Caco-2 (cell line): ENCODE results near the gene ZNF497. TPM values are rescaled to one million over a fixed set of nuclear protein-coding genes. Genes with fewer than 3 reads are reported as not detected.
A peak's percentile ranks its signal among the peaks of the same experiment; 100 is the strongest.
"Not testable (repeated sequence)": the region's sequence is repeated elsewhere in the genome, so short reads cannot be mapped to it uniquely, and the experiment has no call there.

Experiments
- BruUV-seq: library from RNA; stranded (reverse); fragments of 400-500 nt; replicated peaks from 2 replicates; lab custom pipeline; 2021; lab: Mats Ljungman, UMichigan
- CTCF ChIA-PET: fragments of 300-600 bp; sonication (Branson Sonifier 250); formaldehyde crosslinking; loops from one replicate; lab custom pipeline; 2022; ENCODE audit warnings: antibody characterized with exemption; lab: Charles Lee
- POLR2A ChIA-PET: fragments of 300-600 bp; sonication (Branson Sonifier 250); formaldehyde crosslinking; loops from one replicate; lab custom pipeline; 2022; ENCODE audit warnings: antibody characterized with exemption; lab: Charles Lee
- DNase-seq, 2 experiments: peaks; one replicate each; pipeline versions ENCODE4 v3.0.0 to v3.0.0-alpha.2; 2020 to 2022
- H3K27me3 ChIP-seq: replicated peaks from 2 replicates; pipeline ENCODE4 v1.6.0; 2011; ENCODE audit warnings: low read length; ENCODE audit not compliant: control insufficient read depth, insufficient read depth
- H3K36me3 ChIP-seq: 2 replicates; pipeline ENCODE4 v1.5.1; 2011; ENCODE audit warnings: low read length; ENCODE audit not compliant: control insufficient read depth, insufficient read depth
- H3K4me1 ChIP-seq: fragments of 250-450 bp; sonication (Bioruptor Pico); 2 replicates; pipeline ENCODE4 v1.5.1; 2020; ENCODE audit warnings: mild to moderate bottlenecking
- H3K4me3 ChIP-seq: 2 replicates; pipeline ENCODE4 v1.5.1; 2011; ENCODE audit warnings: low read depth, mild to moderate bottlenecking, control low read depth, low read length
- H3K9me3 ChIP-seq: fragments of 250-450 bp; sonication (Bioruptor Pico); 2 replicates; pipeline ENCODE4 v1.5.1; 2020; ENCODE audit warnings: mild to moderate bottlenecking, moderate library complexity
- H3K27ac Mint-ChIP-seq: one replicate; pipeline ENCODE4 v1.8.0; 2022; ENCODE audit warnings: mixed read lengths; ENCODE audit not compliant: unreplicated experiment
- H3K27me3 Mint-ChIP-seq: one replicate; pipeline ENCODE4 v1.8.0; 2022; ENCODE audit warnings: mixed read lengths; ENCODE audit not compliant: insufficient read depth, unreplicated experiment
- H3K36me3 Mint-ChIP-seq: one replicate; pipeline ENCODE4 v1.8.0; 2022; ENCODE audit warnings: mild to moderate bottlenecking, mixed read lengths; ENCODE audit not compliant: insufficient read depth, unreplicated experiment
- H3K4me1 Mint-ChIP-seq: one replicate; pipeline ENCODE4 v1.8.0; 2022; ENCODE audit warnings: low read depth, mixed read lengths; ENCODE audit not compliant: unreplicated experiment
- H3K4me3 Mint-ChIP-seq: one replicate; pipeline ENCODE4 v1.8.0; 2022; ENCODE audit warnings: mild to moderate bottlenecking, moderate library complexity, mixed read lengths; ENCODE audit not compliant: unreplicated experiment
- H3K9me3 Mint-ChIP-seq: one replicate; pipeline ENCODE4 v1.8.0; 2022; ENCODE audit warnings: mixed read lengths; ENCODE audit not compliant: unreplicated experiment
- CTCF ChIP-seq, 2 experiments: fragments of 200-600 bp in 1 of 2; IDR thresholded peaks; 1 replicate in 1 of 2; 2 replicates in 1 of 2; pipeline versions ENCODE4 v1.5.1 to v1.8.0; 2011 to 2022; ENCODE audit warnings: antibody characterized with exemption in 1 of 2, control low read depth in 1 of 2, inconsistent platforms in 1 of 2, low read depth in 1 of 2, low read length in 1 of 2, mild to moderate bottlenecking in 1 of 2, moderate library complexity in 1 of 2; ENCODE audit not compliant: insufficient read depth in 1 of 2, severe bottlenecking in 1 of 2, unreplicated experiment in 1 of 2
- intact Hi-C: fragments of 100-400 bp; cut with micrococcal nuclease; formaldehyde crosslinking; loops from one replicate; pipeline ENCODE4 v1.10.0; 2022; ENCODE audit not compliant: unreplicated experiment
- total RNA-seq: library from RNA; stranded (reverse); gene quantifications from 2 replicates; pipeline ENCODE4 v1.2.3, GENCODE V29; 2022

Gene ZNF497
- total RNA-seq, 1 experiment from 2014 or later: 1.7 TPM

GRCh38 chr19:58350001-58350861 lies 12.3 kb downstream of the ZNF497 start:
- Histone ChIP-seq H3K9me3 (no peaks in the 10 kb centered on the region), H3K36me3 (no peaks in the 10 kb centered on the region), H3K27me3 (no peaks in the 10 kb centered on the region), H3K4me1 (no peaks in the 10 kb centered on the region), H3K4me3 (no peak overlapping the region)
- intact Hi-C loops: no loop called here
- Mint-ChIP-seq H3K4me3 (no peak overlapping the region), H3K36me3 (no peaks in the 10 kb centered on the region), H3K9me3 (no peaks in the 10 kb centered on the region), H3K4me1 (no peaks in the 10 kb centered on the region), H3K27me3 (peaks cover 4% of the 10 kb centered on the region), H3K27ac (no peak overlapping the region)
- no peak for TF ChIP-seq CTCF (IDR thresholded peaks at IDR 0.05; ENCODE audit: insufficient read depth in 1 of 2, low read depth in 1 of 2, low read length in 1 of 2, severe bottlenecking in 1 of 2, unreplicated experiment in 1 of 2)
- BruUV-seq: no TSS peak
- ChIA-PET POLR2A (no interaction called here), CTCF (no interaction called here)
- no peak for DNase-seq

- Mint-ChIP-seq H3K9me3 (no peaks in the 10 kb centered on the region), H3K4me3 (no peak overlapping the region), H3K4me1 (no peaks in the 10 kb centered on the region), H3K27ac (no peak overlapping the region), H3K27me3 (peaks cover 4% of the 10 kb centered on the region), H3K36me3 (no peaks in the 10 kb centered on the region)
- Histone ChIP-seq H3K4me1 (no peaks in the 10 kb centered on the region), H3K9me3 (no peaks in the 10 kb centered on the region), H3K36me3 (no peaks in the 10 kb centered on the region), H3K4me3 (no peak overlapping the region), H3K27me3 (no peaks in the 10 kb centered on the region)
- no peak for TF ChIP-seq CTCF (IDR thresholded peaks at IDR 0.05; ENCODE audit: insufficient read depth in 1 of 2, low read depth in 1 of 2, low read length in 1 of 2, severe bottlenecking in 1 of 2, unreplicated experiment in 1 of 2)
- DNase-seq: no peak
- CTCF ChIA-PET: no interaction called here
- intact Hi-C loops: no loop called here
- POLR2A ChIA-PET: no interaction called here
- BruUV-seq: no TSS peak
Observed at GRCh38 chr19:58349590-58349989, 13.0 kb downstream of the ZNF497 start.

- H3K27me3 ChIP-seq, BruUV-seq, CTCF ChIA-PET, H3K4me1 Mint-ChIP-seq, DNase-seq, H3K27me3 Mint-ChIP-seq, H3K4me1 ChIP-seq, intact Hi-C loops, H3K9me3 ChIP-seq, H3K36me3 ChIP-seq, H3K36me3 Mint-ChIP-seq, POLR2A ChIA-PET, H3K9me3 Mint-ChIP-seq, H3K27ac Mint-ChIP-seq: not testable (repeated sequence)
- peak overlapping the region; percentile 49 for H3K4me3 ChIP-seq
- H3K4me3 Mint-ChIP-seq: peak overlapping the region; percentile 73
Observed at GRCh38 chr19:58348080-58348479, 14.5 kb downstream of the ZNF497 start.
